GM19240 (cell line): ENCODE results near the gene MARVELD2.
A peak's percentile ranks its signal among the peaks of the same experiment; 100 is the strongest.
"Not testable (repeated sequence)": the region's sequence is repeated elsewhere in the genome, so short reads cannot be mapped to it uniquely, and the experiment has no call there.

Experiments
- DNase-seq: peaks from one replicate; pipeline ENCODE4 v3.0.0; 2011; ENCODE audit warnings: low spot score; ENCODE audit not compliant: insufficient read length

MARVELD2 gene

GRCh38 chr5:69414885-69415583 lies at the start of gene MARVELD2:
Gene MARVELD2, plus strand, starts transcription at chr5:69415116. Its CDS starts 4,270 bp downstream, at chr5:69419386.
- no peak for DNase-seq

- DNase-seq = no peak
Measured at GRCh38 chr5:69367697-69368279, 47.1 kb upstream of the MARVELD2 start.

GRCh38 chr5:69368458-69369339 lies 46.2 kb upstream of the MARVELD2 start:
- no peak for DNase-seq

- DNase-seq = peak; percentile 46
Measured at GRCh38 chr5:69369340-69370121, 45.4 kb upstream of the MARVELD2 start, which contains the start of the genes AK6, RAD17 and TAF9. Gene AK6, minus strand, starts transcription at chr5:69369520. Its CDS starts 30 bp downstream, at chr5:69369490. Gene RAD17, plus strand, starts transcription at chr5:69369818. Its CDS starts 2,391 bp downstream, at chr5:69372209. Gene TAF9, minus strand, starts transcription at chr5:69369520. Its CDS starts 3,783 bp downstream, at chr5:69365737.

- not testable (repeated sequence) for DNase-seq
Measured at GRCh38 chr5:69370335-69370734, 44.6 kb upstream of the MARVELD2 start.

- no peak for DNase-seq
Measured at GRCh38 chr5:69372394-69372793, 42.5 kb upstream of the MARVELD2 start.

- DNase-seq = no peak
Measured at GRCh38 chr5:69374911-69375446, 39.9 kb upstream of the MARVELD2 start.

- DNase-seq = no peak
Measured at GRCh38 chr5:69378376-69378775, 36.5 kb upstream of the MARVELD2 start.

- no peak for DNase-seq
Measured at GRCh38 chr5:69404659-69405330, 10.1 kb upstream of the MARVELD2 start.

- DNase-seq = no peak
Measured at GRCh38 chr5:69415584-69415958, 655 bp downstream of the MARVELD2 start.

GRCh38 chr5:69416180-69416579 lies 1.3 kb downstream of the MARVELD2 start:
- DNase-seq = no peak

- DNase-seq = no peak
Measured at GRCh38 chr5:69416699-69417098, 1.8 kb downstream of the MARVELD2 start.

GRCh38 chr5:69418554-69418953 lies 3.6 kb downstream of the MARVELD2 start:
- no peak for DNase-seq

- no peak for DNase-seq
Measured at GRCh38 chr5:69431424-69432303, 16.7 kb downstream of the MARVELD2 start.

- peak; percentile 25 for DNase-seq
Measured at GRCh38 chr5:69432412-69433206, 17.7 kb downstream of the MARVELD2 start.

- not testable (repeated sequence) for DNase-seq
Measured at GRCh38 chr5:69435276-69435884, 20.5 kb downstream of the MARVELD2 start.

- DNase-seq = no peak
Measured at GRCh38 chr5:69444127-69444754, 29.3 kb downstream of the MARVELD2 start.
